Keratinocyte (primary cell): Measurements from ENCODE around the gene GRIA4. TPM values are rescaled to one million over a fixed set of nuclear protein-coding genes. Genes with fewer than 3 reads are reported as not detected.

ENCODE experiments used
- DNase-seq: peaks from one replicate; pipeline ENCODE4 v3.0.0-alpha.2; 2011; ENCODE audit warnings: low read depth, missing footprints, low spot score
- FAIRE-seq: peaks from 2 replicates; lab custom pipeline; 2011; peaks lifted over from hg19 to GRCh38; lab: Jason Lieb, UNC
- H2AFZ ChIP-seq: 2 replicates; pipeline ENCODE4 v1.6.0; 2012; ENCODE audit warnings: low read length, control low read depth, inconsistent platforms; ENCODE audit not compliant: control insufficient read depth
- H3K27ac ChIP-seq: 2 replicates; pipeline ENCODE4 v1.5.1; 2011; ENCODE audit warnings: low read length; ENCODE audit not compliant: control insufficient read depth, insufficient read depth
- H3K27me3 ChIP-seq: 3 replicates; pipeline ENCODE4 v1.6.0; 2011; ENCODE audit warnings: low read length; ENCODE audit not compliant: control insufficient read depth, insufficient read depth; ENCODE audit errors: extremely low read depth
- H3K36me3 ChIP-seq, 2 experiments: 2 replicates in 1 of 2; 3 replicates in 1 of 2; pipeline ENCODE4 v1.5.1; 2011; ENCODE audit warnings: low read length in 2 of 2, mild to moderate bottlenecking in 1 of 2; ENCODE audit not compliant: control insufficient read depth in 2 of 2, insufficient read depth in 2 of 2; ENCODE audit errors: extremely low read depth in 1 of 2
- H3K4me1 ChIP-seq: 3 replicates; pipeline ENCODE4 v1.5.1; 2011; ENCODE audit warnings: low read length; ENCODE audit not compliant: control insufficient read depth, insufficient read depth; ENCODE audit errors: extremely low read depth
- H3K4me2 ChIP-seq: 3 replicates; pipeline ENCODE4 v1.6.0; 2011; ENCODE audit warnings: low read depth, low read length; ENCODE audit not compliant: control insufficient read depth, insufficient read depth; ENCODE audit errors: extremely low read depth
- H3K4me3 ChIP-seq, 3 experiments: fragments of 200-600 bp in 1 of 3; sonication (generic) in 1 of 3; 2 replicates in 2 of 3; 3 replicates in 1 of 3; pipeline ENCODE4 v1.5.1; 2011 to 2016; ENCODE audit warnings: low read length in 3 of 3, mild to moderate bottlenecking in 3 of 3, control low read depth in 2 of 3, inconsistent platforms in 1 of 3, low read depth in 1 of 3, mixed read lengths in 1 of 3, mixed run types in 1 of 3, moderate library complexity in 1 of 3; ENCODE audit not compliant: control insufficient read depth in 2 of 3, insufficient read depth in 2 of 3; ENCODE audit errors: extremely low read depth in 1 of 3
- H3K79me2 ChIP-seq: 2 replicates; pipeline ENCODE4 v1.6.0; 2012; ENCODE audit warnings: low read length; ENCODE audit not compliant: control insufficient read depth, insufficient read depth
- H3K9ac ChIP-seq: 3 replicates; pipeline ENCODE4 v1.6.0; 2011; ENCODE audit warnings: low read length; ENCODE audit not compliant: control insufficient read depth, insufficient read depth; ENCODE audit errors: extremely low read depth
- H3K9me1 ChIP-seq: 3 replicates; pipeline ENCODE4 v1.6.0; 2011; ENCODE audit warnings: low read length; ENCODE audit not compliant: control insufficient read depth, insufficient read depth; ENCODE audit errors: extremely low read depth
- H3K9me3 ChIP-seq: 2 replicates; pipeline ENCODE4 v1.5.1; 2012; ENCODE audit warnings: low read depth, low read length; ENCODE audit not compliant: control insufficient read depth
- H4K20me1 ChIP-seq: 3 replicates; pipeline ENCODE4 v1.6.0; 2011; ENCODE audit warnings: low read length; ENCODE audit not compliant: control insufficient read depth, insufficient read depth; ENCODE audit errors: extremely low read depth
- CTCF ChIP-seq, 3 experiments: IDR thresholded peaks in 1 of 3; conservative IDR thresholded peaks in 1 of 3; optimal IDR thresholded peaks in 1 of 3; 2 replicates in 2 of 3; 3 replicates in 1 of 3; pipeline versions ENCODE3 to v1.5.1; 2011; ENCODE audit warnings: low read length in 3 of 3, mild to moderate bottlenecking in 3 of 3, moderate library complexity in 2 of 3, control low read depth in 1 of 3, inconsistent platforms in 1 of 3; ENCODE audit not compliant: insufficient read depth in 2 of 3; ENCODE audit errors: extremely low read depth in 1 of 3
- EZH2 ChIP-seq: IDR thresholded peaks from one replicate; pipeline ENCODE4 v1.6.1; 2012; ENCODE audit warnings: inconsistent platforms, mild to moderate bottlenecking, low read length, moderate library complexity
- dilution Hi-C: fragments of 300-500 bp; cut with MboI; formaldehyde crosslinking; loops from one replicate; pipeline ENCODE4 v1.7.0; 2020; ENCODE audit warnings: low sequenced_read_pairs; ENCODE audit not compliant: extremely low pct_ligation_motif_present
- polyA plus RNA-seq, 5 experiments: library from polyadenylated mRNA; depleted of rRNA in 3 of 5; stranded (reverse) in 3 of 5; stranded (forward) in 1 of 5; unstranded in 1 of 5; fragments of >200 nt; gene quantifications; 1 replicate in 1 of 5; 2 replicates in 3 of 5; 3 replicates in 1 of 5; pipeline versions ENCODE4 v1.2.1 to v1.2.3, GENCODE V29; 2011 to 2012; ENCODE audit warnings: missing spikeins in 2 of 5, low read depth in 1 of 5, low replicate concordance in 1 of 5

GRIA4 gene
- polyA plus RNA-seq, 1 donor (not counting 4 experiments of a cell fraction or from before 2014, with no cell fraction given) = not detected

DNA sequence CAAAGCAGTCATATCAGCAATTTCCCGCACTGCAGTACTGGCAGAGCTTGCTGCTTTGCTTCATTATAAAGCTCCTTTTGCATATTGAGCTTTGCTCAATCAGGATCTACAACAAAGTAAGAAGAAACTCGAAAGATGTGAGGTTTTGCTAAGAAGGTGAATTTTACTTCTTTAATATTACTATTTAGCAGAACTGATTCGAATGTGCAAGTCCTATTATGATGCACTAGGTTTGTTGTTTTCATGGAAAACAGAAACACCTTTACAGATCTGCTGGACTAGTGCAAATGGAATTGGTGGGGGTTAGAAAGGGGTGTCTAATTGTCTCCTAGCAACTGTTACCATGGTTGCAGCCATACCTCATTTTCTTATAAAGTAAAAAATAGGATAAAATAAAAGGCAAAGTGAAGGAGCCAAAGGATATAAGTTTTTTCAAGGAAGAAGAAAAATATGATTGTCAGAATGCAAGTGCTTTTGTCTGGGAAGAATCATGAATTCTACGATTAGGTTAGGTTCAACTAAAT, 259.0 kb downstream of the GRIA4 start:
- dilution Hi-C loops = no loop called here
- TF ChIP-seq EZH2 (no peak), CTCF (optimal IDR thresholded peaks at IDR 0.05 in 1 of 3, IDR thresholded peaks at IDR 0.05 in 1 of 3, conservative IDR thresholded peaks at IDR 0.05 in 1 of 3; ENCODE audit: extremely low read depth in 1 of 3, insufficient read depth in 2 of 3, low read length in 3 of 3) (no peak)
- H3K27me3 ChIP-seq = no peaks in the 10 kb centered on the region
- H2AFZ ChIP-seq = no peak overlapping the region
- H3K9me3 ChIP-seq = no peaks in the 10 kb centered on the region
- H3K4me2 ChIP-seq = no peak overlapping the region
- no peaks in the 10 kb centered on the region for H4K20me1 ChIP-seq
- H3K27ac ChIP-seq = no peak overlapping the region
- no peaks in the 10 kb centered on the region for H3K9me1 ChIP-seq
- no peaks in the 10 kb centered on the region for H3K4me1 ChIP-seq
- no peak for DNase-seq
- no peak overlapping the region for H3K4me3 ChIP-seq
- H3K79me2 ChIP-seq = no peaks in the 10 kb centered on the region
- H3K9ac ChIP-seq = no peak overlapping the region
- no peaks in the 10 kb centered on the region for H3K36me3 ChIP-seq
- no peak for FAIRE-seq

- dilution Hi-C loops = no loop called here
- FAIRE-seq (no peak), DNase-seq (no peak)
Observed at GRCh38 chr11:105870516-105871113, 260.7 kb downstream of the GRIA4 start.

More at GRCh38 chr11:105870516-105871113, 260.7 kb downstream of the GRIA4 start:
- no peaks in the 10 kb centered on the region for H4K20me1 ChIP-seq
- H3K36me3 ChIP-seq = no peaks in the 10 kb centered on the region
- H3K4me2 ChIP-seq = no peak overlapping the region
- no peak overlapping the region for H3K27ac ChIP-seq
- H3K9me1 ChIP-seq = no peaks in the 10 kb centered on the region
- H3K9ac ChIP-seq = no peak overlapping the region
- no peak overlapping the region for H3K4me3 ChIP-seq
- no peaks in the 10 kb centered on the region for H3K79me2 ChIP-seq
- no peaks in the 10 kb centered on the region for H3K4me1 ChIP-seq
- H3K9me3 ChIP-seq = no peaks in the 10 kb centered on the region
- H3K27me3 ChIP-seq = no peaks in the 10 kb centered on the region
- no peak for TF ChIP-seq CTCF (optimal IDR thresholded peaks at IDR 0.05 in 1 of 3, IDR thresholded peaks at IDR 0.05 in 1 of 3, conservative IDR thresholded peaks at IDR 0.05 in 1 of 3; ENCODE audit: extremely low read depth in 1 of 3, insufficient read depth in 2 of 3, low read length in 3 of 3)
- no peak overlapping the region for H2AFZ ChIP-seq
